ENCODE measurements around the gene MX2. TPM values are rescaled to one million over a fixed set of nuclear protein-coding genes. Genes with fewer than 3 reads are reported as not detected.
A peak's percentile ranks its signal among the peaks of the same experiment; 100 is the strongest.

The MX2 gene
- total and polyA plus RNA-seq, 2 donors (not counting 1 experiment from before 2014, with no cell fraction given): 51.2 to 64.3 TPM

DNA sequence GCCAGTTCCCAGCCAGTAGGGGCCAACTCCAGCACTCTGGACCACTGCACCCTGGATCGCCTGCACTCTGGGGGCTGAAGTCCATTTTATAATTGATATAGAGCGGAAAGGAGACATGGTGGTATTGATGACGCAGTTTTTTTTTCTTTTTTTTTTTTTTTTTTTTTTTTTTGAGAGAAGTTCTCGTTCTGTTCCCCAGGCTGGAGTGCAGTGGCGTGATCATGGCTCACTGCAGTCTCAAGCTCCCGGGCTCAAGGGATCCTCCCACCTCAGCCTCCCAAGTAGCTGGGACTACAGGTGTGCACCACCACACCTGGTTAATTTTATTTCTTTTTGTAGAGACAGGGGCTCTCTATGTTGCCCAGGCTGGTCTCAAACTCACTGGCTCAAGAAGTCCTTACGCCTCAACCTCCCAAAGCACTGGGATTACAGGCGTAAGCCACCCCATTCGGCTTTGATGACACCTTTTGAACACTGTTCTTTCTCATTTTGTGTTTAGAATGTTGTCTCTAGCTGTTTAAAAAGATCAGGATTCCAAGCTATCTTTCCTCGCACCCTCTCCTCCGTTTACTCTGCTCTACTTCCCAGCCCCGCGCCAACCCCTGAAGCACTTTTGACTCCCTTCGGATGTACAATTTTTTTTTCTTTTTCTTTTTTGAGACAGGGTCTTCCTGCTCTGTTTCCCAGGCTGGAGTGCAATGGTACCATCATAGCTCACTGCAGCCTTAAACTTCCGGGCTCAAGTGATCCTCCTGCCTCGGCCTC is 960 bp downstream of the MX2 start:
- ATAC-seq (ENCODE audit: low read depth) (peak; percentile 8), DNase-seq (no peak)
- H3K36me3 ChIP-seq (replicated peaks in 1 of 2; ENCODE audit: control extremely low read depth in 1 of 2, control insufficient read depth in 1 of 2, extremely low read depth in 1 of 2, insufficient read depth in 2 of 2, low read length in 1 of 2): peaks cover 0 to 19% of the 10 kb centered on the region in 2 experiments
- no peaks in the 10 kb centered on the region for H4K20me1 ChIP-seq (ENCODE audit: control insufficient read depth, insufficient read depth, low read length, poor library complexity, severe bottlenecking)
- H3K9me3 Mint-ChIP-seq (ENCODE audit: insufficient read depth): no peaks in the 10 kb centered on the region
- peaks cover 43% of the 10 kb centered on the region for H3K79me2 ChIP-seq (ENCODE audit: control insufficient read depth, insufficient read depth, low read length)
- intact Hi-C loops (cut with micrococcal nuclease): loop anchor here (5.0 to 10.0 kb wide), 3 partner anchors 195 to 872 kb away; partner anchors contain the start of gene BACE2
- WGBS (ENCODE audit: insufficient coverage): 100% methylated on average over 9 of the region's 16 CpGs
- POLR2A ChIA-PET: no interaction called here
- no peaks in the 10 kb centered on the region for H3K27me3 ChIP-seq (replicated peaks in 1 of 4; ENCODE audit: control extremely low read depth in 1 of 4, control insufficient read depth in 3 of 4, insufficient read depth in 4 of 4, low read length in 3 of 4)
- peak overlapping the region; percentile 77 for H3K9ac ChIP-seq (ENCODE audit: low read length)
- no peaks in the 10 kb centered on the region for H3K9me3 ChIP-seq (ENCODE audit: control extremely low read depth in 1 of 3, control insufficient read depth in 2 of 3, insufficient read depth in 1 of 3, low read length in 2 of 3)
- peaks cover 50 to 67% of the 10 kb centered on the region in 2 donors for H3K4me1 ChIP-seq (ENCODE audit: control insufficient read depth in 2 of 2, insufficient read depth in 2 of 2, low read length in 2 of 2)
- H3K27ac ChIP-seq (ENCODE audit: low read length in 2 of 2): peak overlapping the region; percentile 94 to 98
- H3K4me3 Mint-ChIP-seq: peak overlapping the region; percentile 83
- CTCF ChIA-PET: interaction anchor here (0.7 to 2.8 kb wide), 4 partner anchors 49 to 192 kb away, joined by 3 to 15 read pairs (median 4); no protein-coding TSS in a partner anchor
- peak overlapping the region; percentile 78 for H2AFZ ChIP-seq (ENCODE audit: insufficient read depth, low read depth, low read length, poor library complexity, severe bottlenecking)
- no peak for TF ChIP-seq EZH2 (IDR thresholded peaks at IDR 0.05; ENCODE audit: borderline replicate concordance, insufficient read depth, low read depth, low read length, poor library complexity, severe bottlenecking)
- TF ChIP-seq, protein P1, sequence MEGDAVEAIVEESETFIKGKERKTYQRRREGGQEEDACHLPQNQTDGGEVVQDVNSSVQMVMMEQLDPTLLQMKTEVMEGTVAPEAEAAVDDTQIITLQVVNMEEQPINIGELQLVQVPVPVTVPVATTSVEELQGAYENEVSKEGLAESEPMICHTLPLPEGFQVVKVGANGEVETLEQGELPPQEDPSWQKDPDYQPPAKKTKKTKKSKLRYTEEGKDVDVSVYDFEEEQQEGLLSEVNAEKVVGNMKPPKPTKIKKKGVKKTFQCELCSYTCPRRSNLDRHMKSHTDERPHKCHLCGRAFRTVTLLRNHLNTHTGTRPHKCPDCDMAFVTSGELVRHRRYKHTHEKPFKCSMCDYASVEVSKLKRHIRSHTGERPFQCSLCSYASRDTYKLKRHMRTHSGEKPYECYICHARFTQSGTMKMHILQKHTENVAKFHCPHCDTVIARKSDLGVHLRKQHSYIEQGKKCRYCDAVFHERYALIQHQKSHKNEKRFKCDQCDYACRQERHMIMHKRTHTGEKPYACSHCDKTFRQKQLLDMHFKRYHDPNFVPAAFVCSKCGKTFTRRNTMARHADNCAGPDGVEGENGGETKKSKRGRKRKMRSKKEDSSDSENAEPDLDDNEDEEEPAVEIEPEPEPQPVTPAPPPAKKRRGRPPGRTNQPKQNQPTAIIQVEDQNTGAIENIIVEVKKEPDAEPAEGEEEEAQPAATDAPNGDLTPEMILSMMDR (IDR thresholded peaks at IDR 0.05): no peak
- peak overlapping the region; percentile 80 for H3K4me2 ChIP-seq (replicated peaks; ENCODE audit: low read depth, low read length, poor library complexity, severe bottlenecking)
- peak overlapping the region; percentile 60 to 79 (median 69) for H3K4me3 ChIP-seq (ENCODE audit: control extremely low read depth in 1 of 5, extremely low read depth in 1 of 5, insufficient read depth in 1 of 5, low read depth in 2 of 5, low read length in 4 of 5)
- peak overlapping the region; percentile 99 for H3K27ac Mint-ChIP-seq
- peaks cover 65% of the 10 kb centered on the region for H3K4me1 Mint-ChIP-seq
- no peaks in the 10 kb centered on the region for H3K27me3 Mint-ChIP-seq

Measured in B cell (primary cell).